Stimulated activated CD4-positive, alpha-beta T cell treated with anti-CD3 and anti-CD28 coated beads, TNF-alpha, amount 100 ng/mL, for 4 hours (primary cell): ENCODE measurements around the gene A4GALT.
"Not testable (repeated sequence)": the region's sequence is repeated elsewhere in the genome, so short reads cannot be mapped to it uniquely, and the experiment has no call there.

Experiments used
- DNase-seq, 3 experiments: peaks; one replicate each; pipeline ENCODE4 v3.0.0-alpha.2; 2020; ENCODE audit warnings: low read depth in 3 of 3

Gene A4GALT

DNA sequence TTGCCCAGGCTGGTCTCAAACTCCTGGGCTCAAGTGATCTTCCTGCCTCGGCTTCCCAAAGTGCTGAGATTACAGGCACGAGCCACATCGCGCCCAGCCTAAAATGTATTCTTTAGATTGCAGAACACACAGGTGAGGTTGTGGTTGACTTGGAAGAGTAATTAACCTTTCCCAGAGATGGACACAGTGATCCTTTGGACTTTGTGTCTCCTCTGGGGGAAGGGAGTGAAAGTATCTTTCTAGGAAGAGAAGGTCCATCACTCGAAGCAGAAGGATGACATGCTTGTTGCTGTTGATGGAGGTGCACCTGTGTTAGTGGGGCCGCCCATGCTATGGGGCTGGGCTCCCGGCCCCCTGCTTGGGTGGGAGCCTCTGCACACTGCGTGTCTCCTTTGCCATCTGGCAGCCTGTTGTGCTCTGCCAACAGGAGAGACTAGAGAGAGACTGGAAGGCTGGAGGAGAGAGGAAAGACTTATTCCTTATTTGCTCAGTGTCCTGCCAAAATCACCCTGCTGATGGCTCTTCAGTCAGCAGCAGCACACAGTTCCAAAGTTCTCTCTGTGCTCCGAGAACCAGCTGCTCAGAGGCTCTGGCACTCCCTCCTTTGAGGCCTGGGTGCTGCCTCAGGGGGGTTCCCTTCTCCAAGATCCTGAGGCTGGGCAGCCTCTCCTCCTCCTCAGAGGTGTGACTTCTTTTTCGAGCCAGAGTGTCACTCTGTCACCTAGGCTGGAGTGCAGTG lies 38.4 kb downstream of the A4GALT start:
- no peak for DNase-seq

DNA sequence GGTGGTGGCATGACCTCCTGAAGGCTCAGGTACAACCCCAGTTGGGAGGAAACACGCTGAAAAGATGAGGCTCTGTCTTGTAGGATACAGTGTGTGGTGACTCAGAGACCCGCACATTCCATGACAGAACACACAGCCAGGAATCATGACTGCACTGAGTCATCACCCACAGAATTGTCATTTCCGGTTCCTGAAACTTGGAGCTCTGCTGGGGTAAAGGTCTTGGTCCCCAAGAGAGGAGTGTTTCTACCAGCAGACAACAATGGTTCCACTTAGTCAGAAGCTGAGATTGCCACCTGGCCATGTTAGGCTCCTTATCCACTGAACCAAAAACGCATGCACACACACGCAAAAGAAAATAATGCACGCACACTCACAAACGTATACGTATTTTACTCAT lies 40.0 kb downstream of the A4GALT start:
- DNase-seq = no peak

DNA sequence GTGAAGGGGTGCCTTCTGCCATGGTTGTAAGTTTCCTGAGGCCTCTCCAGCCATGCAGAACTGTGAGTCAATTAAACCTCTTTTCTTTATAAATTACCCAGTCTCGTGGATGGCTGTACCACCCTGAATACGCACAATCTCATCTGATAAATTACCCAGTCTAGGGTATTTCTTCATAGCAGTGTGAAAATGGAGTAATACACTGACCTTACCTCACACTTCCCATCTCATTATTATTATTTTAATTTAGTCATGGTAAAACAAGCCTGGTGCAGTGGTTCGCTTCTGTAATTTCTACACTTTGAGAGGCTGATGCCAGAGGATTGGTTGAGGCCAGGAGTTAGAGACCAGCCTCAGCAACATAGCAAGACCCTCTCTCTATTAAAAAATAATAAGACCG lies 41.0 kb downstream of the A4GALT start:
- DNase-seq = no peak

DNA sequence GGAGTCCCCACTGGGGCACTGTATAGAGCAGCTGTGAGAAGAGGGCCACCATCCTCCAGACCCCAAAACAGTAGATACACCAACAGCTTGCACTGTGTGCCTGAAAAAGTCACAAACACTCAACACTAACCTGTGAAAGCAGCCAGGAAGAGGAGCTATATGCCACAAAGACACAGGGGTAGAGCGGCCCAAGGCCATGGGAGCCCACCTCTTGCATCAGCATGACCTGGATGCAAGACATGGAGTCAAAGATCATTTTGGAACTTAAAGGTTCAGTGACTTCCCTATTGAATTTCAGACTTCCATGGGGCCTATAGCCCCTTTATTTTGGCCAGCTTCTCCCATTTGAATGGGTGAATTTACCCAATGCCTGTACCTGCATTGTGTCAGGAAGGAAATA lies 41.8 kb downstream of the A4GALT start:
- no peak for DNase-seq

DNA sequence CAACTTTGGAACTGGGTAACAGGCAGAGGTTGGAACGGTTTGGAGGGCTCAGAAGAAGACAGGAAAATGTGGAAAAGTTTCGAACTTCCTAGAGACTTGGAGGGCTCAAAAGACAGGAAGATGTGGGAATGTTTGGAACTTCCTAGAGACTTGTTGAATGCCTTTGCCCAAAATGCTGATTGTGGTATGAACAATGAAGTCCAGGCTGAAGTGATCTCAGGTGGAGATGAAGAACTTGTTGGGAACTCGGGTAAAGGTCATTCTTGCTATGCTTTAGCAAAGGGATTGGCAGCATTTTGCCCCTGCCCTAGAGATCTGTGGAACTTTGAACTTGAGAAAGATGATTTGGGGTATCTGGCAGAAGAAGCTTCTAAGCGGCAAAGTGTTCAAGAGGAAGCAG lies 42.7 kb downstream of the A4GALT start:
- DNase-seq = not testable (repeated sequence)

DNA sequence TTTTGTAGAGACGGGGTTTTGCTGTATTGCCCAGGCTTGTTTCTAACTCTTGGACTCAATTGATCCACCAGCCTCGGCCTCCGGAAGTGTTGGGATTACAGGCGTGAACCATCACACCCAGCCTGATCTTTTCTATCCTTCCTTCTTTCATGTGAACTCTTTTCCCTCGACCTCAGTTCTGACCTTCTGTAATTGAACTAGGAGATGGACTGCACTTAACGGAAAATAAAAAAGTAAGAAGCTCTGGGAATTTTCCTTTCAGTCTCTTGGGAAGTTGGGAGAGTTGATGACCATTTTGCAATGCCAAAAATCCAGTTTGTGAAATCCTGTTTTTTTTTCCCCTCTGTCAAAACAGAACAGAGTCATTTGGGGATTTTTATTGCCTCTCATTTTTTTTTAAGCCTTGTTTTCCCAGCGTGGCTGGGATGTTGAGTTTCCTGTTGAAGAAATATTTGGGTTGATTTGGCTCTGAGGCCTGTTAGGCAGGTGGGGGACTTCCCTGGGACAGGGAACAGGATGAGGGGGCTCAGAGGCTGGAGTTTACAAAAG lies 44.5 kb downstream of the A4GALT start:
- DNase-seq = no peak

DNA sequence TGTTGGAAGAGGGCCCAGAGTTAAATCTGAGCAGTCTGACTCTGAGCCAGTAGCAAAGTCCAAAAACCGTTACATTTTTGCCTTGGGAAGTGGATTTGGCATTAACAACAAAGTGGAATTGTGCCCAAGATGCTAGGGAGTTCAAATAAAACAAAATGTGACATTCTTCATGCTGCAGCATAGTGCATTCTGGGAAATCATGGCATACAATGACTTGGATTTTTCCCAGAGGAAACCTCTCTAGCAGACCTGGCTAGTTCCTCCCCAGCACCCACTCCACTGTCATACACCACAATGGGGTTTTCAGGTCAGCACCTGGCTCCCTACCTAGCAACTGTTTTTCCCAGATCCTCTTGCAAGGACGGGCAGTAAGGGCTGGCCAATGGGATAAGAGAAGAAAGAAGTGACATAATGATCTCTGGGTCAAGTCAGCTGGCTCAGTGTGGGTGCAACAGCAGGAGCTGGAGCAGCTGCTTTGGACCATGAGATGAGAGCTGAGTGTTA lies 46.7 kb downstream of the A4GALT start:
- no peak for DNase-seq

DNA sequence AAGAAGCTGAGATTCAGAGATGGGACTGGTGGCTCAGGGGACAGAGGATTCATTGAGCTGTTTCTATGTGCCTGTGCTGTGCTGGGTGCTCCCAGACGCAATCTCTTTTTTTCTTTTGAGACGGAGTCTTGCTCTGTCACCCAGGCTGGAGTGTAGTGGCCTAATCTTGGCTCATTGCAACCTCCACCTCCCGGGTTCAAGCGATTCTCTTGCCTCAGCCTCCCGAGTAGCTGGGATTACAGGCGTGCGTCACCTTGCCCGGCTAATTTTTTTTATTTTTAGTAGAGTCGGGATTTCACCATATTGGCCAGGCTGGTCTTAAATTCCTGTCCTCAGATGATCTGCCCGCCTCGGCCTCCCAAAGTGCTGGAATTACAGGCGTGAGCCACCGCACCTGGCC lies 47.6 kb downstream of the A4GALT start:
- DNase-seq = not testable (repeated sequence)

DNA sequence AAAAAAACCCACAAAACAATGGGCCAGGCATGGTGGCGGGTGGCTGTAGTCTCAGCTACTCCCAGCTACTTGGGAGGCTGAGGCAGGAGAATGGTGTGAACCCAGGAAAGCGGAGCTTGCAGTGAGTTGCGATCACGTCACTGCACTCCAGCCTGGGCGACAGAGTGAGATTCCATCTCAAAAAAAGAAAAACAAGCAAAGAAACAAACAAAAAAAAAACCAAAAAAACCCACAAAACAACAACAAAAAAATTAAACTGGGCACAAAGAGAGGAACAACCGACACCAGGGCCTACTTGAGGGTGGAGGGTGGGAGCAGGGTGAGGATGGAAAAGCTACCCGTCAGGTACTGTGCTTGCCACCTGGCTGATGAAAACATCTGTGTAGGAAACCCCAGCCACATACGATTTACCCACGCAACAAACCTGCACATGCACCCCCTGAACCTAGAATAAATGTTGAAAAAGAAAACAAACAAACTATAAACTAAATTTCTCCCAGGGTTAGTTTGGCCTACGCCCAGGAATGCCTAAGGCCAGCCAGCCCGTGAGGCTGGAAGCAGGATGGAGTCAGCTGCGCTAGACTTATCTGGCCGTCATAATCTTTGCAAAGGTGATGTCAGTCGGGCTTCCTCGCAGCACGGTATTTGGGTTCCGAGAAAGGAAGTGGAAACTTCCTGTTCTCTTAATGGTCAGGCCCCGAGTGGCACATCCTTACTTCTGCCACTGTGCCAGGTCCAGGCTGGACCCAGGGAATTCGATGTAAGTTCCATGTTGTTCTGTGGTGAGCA lies 49.6 kb downstream of the A4GALT start:
- DNase-seq = no peak

DNA sequence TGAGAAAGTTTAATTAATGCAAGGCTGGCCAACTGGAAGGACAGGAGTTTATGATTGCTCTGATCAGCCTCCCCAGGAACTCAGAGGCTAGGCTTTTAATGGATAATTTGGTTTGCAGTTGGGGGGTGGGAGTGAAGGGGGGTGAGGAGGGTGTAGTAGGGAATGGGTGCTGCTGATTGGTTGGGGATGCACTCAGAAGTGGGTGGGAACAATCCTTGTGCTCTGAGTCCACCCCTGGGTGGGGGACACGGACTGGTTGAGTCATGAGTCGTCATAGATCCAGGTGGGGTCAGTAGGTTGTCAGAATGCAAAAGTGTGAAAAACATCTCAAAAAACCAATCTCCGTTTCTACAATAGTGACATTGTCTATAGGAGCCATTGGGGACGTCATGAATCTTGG lies 50.6 kb downstream of the A4GALT start:
- DNase-seq = no peak

DNA sequence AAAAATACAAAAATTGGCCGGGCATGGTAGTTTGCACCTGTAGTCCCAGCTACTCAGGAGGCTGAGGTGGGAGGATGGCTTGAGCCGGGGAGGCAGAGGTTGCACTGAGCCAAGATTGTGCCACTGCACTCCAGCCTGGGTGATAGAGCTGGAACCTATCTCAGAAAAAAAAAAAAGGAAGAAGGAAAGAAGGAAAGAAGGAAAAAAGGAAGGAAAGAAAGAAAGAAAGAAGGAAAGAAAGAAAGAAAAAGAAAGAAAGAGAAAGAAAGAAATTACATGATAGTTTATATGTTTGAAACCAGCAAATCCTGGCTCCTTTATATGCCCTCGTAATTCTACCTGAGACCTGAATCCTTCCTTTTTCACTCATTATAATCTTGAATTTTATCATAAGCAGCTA lies 54.3 kb downstream of the A4GALT start:
- not testable (repeated sequence) for DNase-seq

DNA sequence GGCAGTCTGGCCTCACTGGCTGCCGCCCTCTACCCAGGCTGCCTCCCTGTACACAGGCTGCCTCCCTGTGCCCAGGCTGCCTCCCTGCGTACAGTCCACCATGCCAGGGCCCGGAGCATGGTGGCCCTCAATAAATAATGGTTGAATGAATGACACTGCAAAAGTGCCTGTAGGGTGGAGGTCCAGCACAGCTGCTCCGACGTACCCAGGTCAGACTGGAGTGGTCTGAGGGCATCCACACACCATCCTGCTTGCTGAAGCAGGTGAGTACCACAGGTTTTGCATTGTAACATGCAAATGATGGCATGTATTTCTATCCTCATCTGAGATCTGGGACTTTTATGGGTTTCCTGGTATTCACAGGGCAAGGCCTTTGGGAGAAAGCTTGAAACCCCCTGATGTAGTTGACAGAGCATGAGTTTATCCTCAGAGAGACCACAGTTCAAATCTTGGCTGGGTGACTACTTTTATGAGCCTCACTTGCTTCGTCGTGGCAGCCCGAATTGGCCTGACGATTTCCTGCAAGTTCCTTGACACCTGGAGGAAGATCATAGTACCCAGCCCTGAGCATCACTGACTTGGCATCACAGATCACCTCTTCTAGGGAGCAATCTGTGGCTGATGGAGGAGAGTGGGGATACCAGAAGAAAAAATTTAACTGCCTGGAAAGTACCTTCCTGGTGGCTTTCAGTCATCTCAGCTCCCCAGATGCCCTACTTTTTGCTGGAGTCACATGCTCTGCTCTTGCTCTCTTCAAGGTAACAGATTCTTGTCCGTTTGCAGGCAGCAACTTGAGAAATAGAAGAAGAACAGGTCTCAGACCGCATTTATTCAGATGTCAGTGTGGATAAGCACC lies 55.5 kb downstream of the A4GALT start:
- DNase-seq = no peak

DNA sequence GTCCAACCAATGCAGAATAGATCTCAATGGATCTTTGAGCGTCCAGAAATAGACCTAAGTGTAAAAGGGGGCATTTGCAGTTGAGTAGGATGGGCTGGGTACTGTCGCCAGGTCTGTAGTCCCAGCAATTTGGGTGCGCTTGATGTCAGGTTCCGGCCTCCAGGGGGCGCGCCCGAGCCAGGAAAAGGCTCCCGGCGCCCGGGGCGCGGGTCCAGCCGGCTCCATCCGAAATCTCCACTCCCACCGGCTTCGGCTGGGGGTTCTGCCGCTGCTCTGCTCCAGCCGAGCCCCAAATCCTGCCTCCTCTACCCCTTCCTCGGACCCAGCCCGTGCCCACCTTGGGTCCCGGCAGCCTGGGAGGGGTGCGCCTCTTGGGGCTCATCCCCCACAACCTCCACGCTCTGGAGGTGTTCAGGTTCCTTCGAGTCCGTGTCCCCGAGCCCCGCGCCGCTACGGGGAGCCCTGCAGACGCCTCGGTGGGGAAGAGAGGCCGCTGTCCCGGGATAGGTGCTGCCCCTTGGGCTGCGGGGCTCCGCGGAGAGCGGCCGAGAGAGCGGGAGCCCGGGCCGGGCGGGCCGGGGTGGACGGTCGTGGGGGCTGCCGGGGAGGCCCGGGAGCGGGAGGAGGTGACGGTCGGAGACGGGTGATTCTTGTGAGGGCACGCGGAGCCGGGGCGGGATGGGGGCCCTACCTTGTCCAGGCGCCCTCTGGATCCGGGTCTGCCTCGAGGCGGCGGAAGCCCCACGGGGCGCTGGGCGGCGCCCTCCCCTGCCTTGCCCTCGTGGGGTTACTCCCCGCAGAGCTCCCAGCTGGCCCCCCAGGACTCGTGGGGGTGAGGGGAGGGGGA lies 58.5 kb downstream of the A4GALT start:
- DNase-seq = peak; percentile 62 to 75 (median 64)

DNA sequence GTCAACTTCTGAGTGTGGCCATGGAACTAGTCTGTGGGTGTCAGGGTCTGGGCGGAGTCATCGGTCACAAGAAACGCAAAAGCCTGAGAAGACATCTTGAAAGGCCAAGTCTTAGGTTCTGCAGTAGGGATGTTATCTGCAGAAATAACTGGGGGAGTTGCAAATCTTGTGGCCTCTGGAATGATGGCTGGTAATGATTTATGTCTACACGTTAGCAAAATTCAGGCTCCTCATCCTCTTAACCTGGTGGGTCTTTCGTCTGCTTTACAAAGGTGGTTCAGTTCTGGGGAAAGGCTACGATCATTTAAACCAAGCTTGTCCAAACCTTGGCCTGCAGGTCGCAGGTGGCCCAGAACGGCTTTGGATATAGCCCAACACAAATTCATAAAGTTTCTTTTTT lies 64.1 kb downstream of the A4GALT start:
- no peak for DNase-seq

DNA sequence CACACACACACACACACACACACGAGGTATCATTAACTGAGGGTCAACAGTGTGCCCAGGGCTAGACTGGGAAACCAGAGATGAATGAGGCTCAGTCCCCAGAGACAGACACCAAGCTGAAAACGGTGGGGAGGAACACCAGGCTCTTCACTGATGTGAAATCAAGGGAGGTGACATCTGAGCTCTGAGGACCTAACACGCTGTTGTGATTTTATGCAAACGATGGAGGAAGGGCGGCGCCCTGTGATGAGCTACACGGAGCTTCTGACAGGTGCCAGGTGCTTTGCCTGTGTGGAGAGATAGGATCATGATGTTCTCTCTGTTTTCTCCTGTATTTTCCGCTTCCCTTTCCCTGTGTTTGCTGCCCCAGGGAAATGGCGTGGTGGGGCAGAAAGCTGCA lies 65.0 kb downstream of the A4GALT start:
- DNase-seq = no peak

DNA sequence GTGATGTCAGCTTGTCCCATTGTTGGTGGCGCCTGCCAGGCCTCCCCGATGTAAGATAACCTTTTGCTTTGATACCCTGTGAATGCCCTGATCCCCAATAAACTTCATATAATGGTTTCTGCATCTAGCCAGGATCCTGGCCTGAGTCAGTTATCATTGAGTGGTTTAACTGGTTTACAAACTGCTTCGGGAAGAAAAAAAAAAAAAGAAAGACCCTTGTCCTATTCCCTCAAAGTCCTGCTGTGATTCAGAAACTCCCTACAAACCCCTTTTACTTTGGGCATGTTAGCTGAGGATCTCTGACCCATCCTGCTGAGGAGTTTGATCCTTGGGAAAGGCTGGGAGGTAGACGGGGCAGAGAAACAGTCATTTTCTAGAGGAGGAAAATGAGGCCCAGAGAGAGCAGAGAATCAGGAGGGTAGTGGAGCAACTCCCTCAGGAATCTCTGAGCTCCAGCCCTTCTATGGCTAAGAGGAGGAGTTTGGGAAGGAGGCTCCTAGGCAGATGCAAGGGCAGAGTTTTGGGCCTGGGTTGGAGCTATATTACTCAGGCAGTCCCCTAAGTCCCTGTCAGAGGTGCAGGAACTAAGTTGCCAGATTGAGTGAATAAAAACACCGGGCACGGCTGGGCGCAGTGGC lies 66.1 kb downstream of the A4GALT start:
- no peak for DNase-seq

DNA sequence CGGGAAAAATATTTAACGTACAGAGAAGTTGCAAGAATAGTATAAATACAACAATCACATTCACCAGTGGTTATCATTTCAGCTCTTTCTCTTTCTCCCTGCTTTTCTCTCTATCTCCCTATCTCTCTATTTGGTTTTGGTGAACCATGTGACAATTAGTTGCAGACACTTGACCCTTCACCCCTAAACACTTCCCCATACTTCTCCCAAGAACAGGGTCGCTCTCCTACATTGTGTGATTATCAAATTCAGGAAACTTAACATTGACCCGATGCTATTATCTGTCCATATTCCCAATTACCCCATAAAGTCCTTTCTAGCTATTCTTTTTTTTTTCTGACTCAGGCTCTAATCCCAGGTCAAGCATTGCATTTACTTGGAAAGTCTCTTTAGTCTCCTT lies 66.7 kb downstream of the A4GALT start:
- DNase-seq = no peak

DNA sequence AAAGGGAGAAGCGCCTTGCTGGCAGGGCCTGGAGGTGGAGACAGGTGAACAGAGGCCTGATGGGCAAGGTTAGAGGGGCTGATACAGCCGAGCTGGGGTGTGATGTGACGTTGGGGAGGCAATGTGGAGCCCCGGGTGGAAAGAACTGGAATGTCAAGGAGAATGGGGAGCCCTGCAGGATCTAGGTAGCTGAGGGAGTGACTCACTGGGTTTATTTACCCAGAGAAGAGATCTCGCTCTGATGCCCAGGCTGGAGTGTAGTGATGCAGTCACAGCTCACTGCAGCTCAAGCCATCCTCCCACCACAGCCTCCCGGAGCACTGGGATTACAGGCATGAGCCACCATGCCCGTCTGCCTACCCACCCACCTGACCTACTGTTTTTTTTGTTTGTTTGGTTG lies 69.5 kb downstream of the A4GALT start:
- no peak for DNase-seq

DNA sequence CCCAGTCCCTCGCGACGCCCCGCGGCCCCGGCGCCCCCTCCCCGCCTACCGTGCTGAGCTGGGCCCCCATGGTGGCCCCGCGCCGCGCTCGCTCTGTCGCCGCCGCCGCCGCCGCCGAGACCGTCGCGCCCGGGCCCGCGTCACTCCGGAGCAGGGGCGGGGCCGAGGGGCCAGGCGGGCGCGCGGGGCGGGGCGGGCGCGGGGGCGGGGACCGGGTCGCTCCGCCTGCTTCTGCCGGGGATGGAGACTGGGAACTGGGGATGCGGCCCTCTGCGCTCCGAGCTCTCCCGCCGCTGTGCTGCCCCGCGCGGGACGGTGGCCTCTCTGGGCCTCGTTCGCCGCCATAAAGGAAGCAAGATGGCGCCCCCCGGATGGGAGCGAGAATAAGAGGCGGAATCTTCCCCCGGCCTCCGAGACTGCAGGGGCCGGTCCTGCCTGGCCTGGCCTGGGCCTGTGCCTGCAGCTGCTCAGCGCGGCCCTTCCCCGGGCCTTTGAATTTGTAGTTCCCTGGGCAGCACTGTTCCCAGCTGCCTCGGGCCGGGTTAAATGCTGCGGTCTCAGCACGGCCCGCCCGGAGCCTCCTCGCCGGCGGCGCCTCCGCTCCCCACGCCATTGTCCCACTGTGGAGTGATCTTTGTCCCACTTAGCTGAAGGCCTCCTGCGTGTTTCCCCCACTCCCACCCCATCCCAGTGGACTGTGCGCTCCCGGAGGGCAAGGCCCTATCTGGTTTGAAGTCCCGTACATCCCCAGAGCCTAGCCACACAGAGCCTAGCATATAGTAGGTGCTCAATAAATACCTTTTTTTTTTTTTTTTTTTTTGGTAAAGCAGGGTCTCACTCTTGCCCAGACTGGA lies 71.2 kb downstream of the A4GALT start, which contains the start of gene CYB5R3:
Gene CYB5R3, minus strand, starts transcription at position 147 of the 854 bp plus-strand sequence. Its CDS starts 77 bp downstream, at position 70.
- DNase-seq = peak; percentile 54 to 82 (median 61)
